HL-60 (cell line): Measurements from ENCODE around the gene ABCA6.
"Not testable (repeated sequence)": the region's sequence is repeated elsewhere in the genome, so short reads cannot be mapped to it uniquely, and the experiment has no call there.

Source experiments
- DNase-seq, 2 experiments: peaks; one replicate each; pipeline ENCODE4 v3.0.0-alpha.2; 2010 to 2020; ENCODE audit warnings: low read depth in 1 of 2, low spot score in 1 of 2
- H3K27ac ChIP-seq: fragments of 250-450 bp; sonication (Bioruptor Pico); replicated peaks from 2 replicates; pipeline ENCODE4 v1.5.1; 2020; ENCODE audit warnings: mild to moderate bottlenecking, moderate library complexity
- H3K27me3 ChIP-seq: fragments of 250-450 bp; sonication (Bioruptor Pico); 2 replicates; pipeline ENCODE4 v1.5.1; 2021; ENCODE audit warnings: mild to moderate bottlenecking, moderate library complexity; ENCODE audit not compliant: insufficient read depth, poor library complexity, severe bottlenecking
- H3K4me3 ChIP-seq: replicated peaks from 2 replicates; pipeline ENCODE4 v1.5.1; 2011; ENCODE audit warnings: mild to moderate bottlenecking, control low read depth, low read length; ENCODE audit not compliant: insufficient read depth
- CTCF ChIP-seq: IDR thresholded peaks from one replicate; pipeline ENCODE4 v1.5.1; 2011; ENCODE audit warnings: low read length, control low read depth, inconsistent platforms; ENCODE audit not compliant: insufficient read depth
- GABPA ChIP-seq: IDR thresholded peaks from 2 replicates; pipeline ENCODE4 v1.6.1; 2012; ENCODE audit warnings: low read depth
- POLR2AphosphoS5 ChIP-seq: IDR thresholded peaks from 2 replicates; pipeline ENCODE4 v1.6.1; 2012; ENCODE audit warnings: low read depth
- TF ChIP-seq, protein P1 (sequence below): IDR thresholded peaks from 2 replicates; pipeline ENCODE4 v1.6.1; 2012; ENCODE audit warnings: low read depth; ENCODE audit not compliant: insufficient replicate concordance

The ABCA6 gene

GRCh38 chr17:69075823-69076222, 65.9 kb downstream of the ABCA6 start:
- Histone ChIP-seq H3K27me3 (no peaks in the 10 kb centered on the region), H3K4me3 (no peak overlapping the region), H3K27ac (no peak overlapping the region)
- no peak for TF ChIP-seq POLR2AphosphoS5
- TF ChIP-seq CTCF, result no peak
- DNase-seq, result no peak

- not testable (repeated sequence) for H3K4me3 ChIP-seq, DNase-seq, H3K27ac ChIP-seq, H3K27me3 ChIP-seq
These were observed 68.3 kb downstream of the ABCA6 start for GRCh38 chr17:69073392-69073791.

GRCh38 chr17:69072803-69073256, 68.9 kb downstream of the ABCA6 start:
- not testable (repeated sequence) for DNase-seq, H3K27ac ChIP-seq, H3K4me3 ChIP-seq, H3K27me3 ChIP-seq

DNA sequence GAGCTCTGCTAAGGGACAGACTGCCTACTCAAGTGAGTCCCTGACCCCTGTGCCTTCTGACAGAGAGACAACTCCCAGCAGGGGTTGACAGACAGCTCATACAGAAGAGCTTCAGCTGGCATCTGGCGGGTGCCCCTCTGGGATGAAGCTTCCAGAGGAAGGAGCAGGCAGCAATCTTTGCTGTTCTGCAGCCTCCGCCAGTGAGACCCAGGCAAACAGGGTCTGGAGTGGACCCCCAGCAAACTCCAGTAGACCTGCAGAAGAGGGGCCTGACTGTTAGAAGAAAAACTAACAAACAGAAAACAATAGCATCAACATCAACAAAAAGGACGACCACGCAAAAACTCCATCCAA, 70.5 kb downstream of the ABCA6 start:
- not testable (repeated sequence) for H3K4me3 ChIP-seq, DNase-seq

GRCh38 chr17:69070378-69071232, 71.1 kb downstream of the ABCA6 start:
- not testable (repeated sequence) for H3K27ac ChIP-seq, DNase-seq, H3K27me3 ChIP-seq, H3K4me3 ChIP-seq

More for the DNA sequence above, 70.5 kb downstream of the ABCA6 start:
- H3K27me3 ChIP-seq, H3K27ac ChIP-seq: not testable (repeated sequence)

- H3K27ac ChIP-seq, result no peak overlapping the region
- no peak for DNase-seq
- TF ChIP-seq POLR2AphosphoS5 (no peak), GABPA (no peak)
- TF ChIP-seq, protein P1, sequence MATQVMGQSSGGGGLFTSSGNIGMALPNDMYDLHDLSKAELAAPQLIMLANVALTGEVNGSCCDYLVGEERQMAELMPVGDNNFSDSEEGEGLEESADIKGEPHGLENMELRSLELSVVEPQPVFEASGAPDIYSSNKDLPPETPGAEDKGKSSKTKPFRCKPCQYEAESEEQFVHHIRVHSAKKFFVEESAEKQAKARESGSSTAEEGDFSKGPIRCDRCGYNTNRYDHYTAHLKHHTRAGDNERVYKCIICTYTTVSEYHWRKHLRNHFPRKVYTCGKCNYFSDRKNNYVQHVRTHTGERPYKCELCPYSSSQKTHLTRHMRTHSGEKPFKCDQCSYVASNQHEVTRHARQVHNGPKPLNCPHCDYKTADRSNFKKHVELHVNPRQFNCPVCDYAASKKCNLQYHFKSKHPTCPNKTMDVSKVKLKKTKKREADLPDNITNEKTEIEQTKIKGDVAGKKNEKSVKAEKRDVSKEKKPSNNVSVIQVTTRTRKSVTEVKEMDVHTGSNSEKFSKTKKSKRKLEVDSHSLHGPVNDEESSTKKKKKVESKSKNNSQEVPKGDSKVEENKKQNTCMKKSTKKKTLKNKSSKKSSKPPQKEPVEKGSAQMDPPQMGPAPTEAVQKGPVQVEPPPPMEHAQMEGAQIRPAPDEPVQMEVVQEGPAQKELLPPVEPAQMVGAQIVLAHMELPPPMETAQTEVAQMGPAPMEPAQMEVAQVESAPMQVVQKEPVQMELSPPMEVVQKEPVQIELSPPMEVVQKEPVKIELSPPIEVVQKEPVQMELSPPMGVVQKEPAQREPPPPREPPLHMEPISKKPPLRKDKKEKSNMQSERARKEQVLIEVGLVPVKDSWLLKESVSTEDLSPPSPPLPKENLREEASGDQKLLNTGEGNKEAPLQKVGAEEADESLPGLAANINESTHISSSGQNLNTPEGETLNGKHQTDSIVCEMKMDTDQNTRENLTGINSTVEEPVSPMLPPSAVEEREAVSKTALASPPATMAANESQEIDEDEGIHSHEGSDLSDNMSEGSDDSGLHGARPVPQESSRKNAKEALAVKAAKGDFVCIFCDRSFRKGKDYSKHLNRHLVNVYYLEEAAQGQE, result no peak
- no peaks in the 10 kb centered on the region for H3K27me3 ChIP-seq
- H3K4me3 ChIP-seq, result no peak overlapping the region
These were observed 72.4 kb downstream of the ABCA6 start for GRCh38 chr17:69069226-69069750.

DNA sequence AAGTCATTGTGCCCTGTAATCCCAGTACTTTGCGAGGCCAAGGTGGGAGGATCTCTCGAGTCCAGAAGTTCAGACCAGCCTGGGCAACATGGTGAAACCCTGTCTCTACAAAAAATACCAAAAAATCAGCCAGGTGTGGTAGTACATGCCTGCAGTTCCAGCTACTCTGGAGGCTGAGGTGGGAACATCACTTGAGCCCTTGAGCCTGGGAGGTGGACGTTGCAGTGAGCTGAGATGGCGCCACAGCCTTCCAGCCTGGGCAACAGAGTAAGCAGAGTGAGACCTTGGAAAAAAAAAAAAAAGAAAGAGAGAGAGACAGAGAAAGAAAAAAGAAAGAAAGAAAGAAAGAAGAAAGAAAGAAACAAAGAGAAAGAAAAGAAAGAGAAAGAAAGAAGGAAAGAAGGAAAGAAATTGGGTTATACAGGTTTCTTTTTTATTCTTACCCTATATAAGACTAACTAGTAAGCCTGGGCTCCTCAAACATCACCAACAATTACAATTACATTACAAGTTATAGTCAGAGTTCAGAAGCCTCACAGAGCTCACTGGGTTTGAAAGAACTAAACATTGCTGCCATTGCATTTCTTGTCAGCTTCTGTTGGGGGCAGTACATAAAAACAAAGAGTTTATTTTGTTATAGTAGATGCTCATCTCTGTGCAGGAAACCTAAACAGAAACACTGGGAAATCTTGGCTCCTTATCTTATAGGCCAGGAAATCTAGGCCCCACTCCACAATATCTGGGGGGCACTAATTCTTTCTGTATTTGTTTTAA, 74.2 kb downstream of the ABCA6 start:
- Histone ChIP-seq H3K27me3 (no peaks in the 10 kb centered on the region), H3K4me3 (no peak overlapping the region), H3K27ac (no peak overlapping the region)
- TF ChIP-seq POLR2AphosphoS5, result no peak
- TF ChIP-seq, protein P1, result no peak
- no peak for DNase-seq
